H9 (cell line): ENCODE measurements around the gene PPFIA4. TPM values are rescaled to one million over a fixed set of nuclear protein-coding genes. Genes with fewer than 3 reads are reported as not detected.

Experiments used
- DNase-seq: peaks from one replicate; pipeline ENCODE4 v3.0.0-alpha.2; 2017
- H2AFZ ChIP-seq: one replicate; pipeline ENCODE4 v1.6.1; 2013; ENCODE audit warnings: mild to moderate bottlenecking, low read length, control low read depth, moderate library complexity
- H2AK5ac ChIP-seq: 2 replicates; pipeline ENCODE4 v1.6.1; 2013; ENCODE audit warnings: low read length, control low read depth, mixed read lengths; ENCODE audit not compliant: insufficient read length
- H2BK120ac ChIP-seq: one replicate; pipeline ENCODE4 v1.6.1; 2013; ENCODE audit warnings: low read depth, mild to moderate bottlenecking, low read length, control low read depth, inconsistent platforms; ENCODE audit not compliant: poor library complexity, severe bottlenecking
- H2BK12ac ChIP-seq: 2 replicates; pipeline ENCODE4 v1.6.1; 2013; ENCODE audit warnings: low read length, control low read depth, mixed read lengths, low read depth; ENCODE audit not compliant: insufficient read length
- H2BK15ac ChIP-seq: 2 replicates; pipeline ENCODE4 v1.6.1; 2013; ENCODE audit warnings: low read depth, low read length, control low read depth
- H2BK20ac ChIP-seq: one replicate; pipeline ENCODE4 v1.6.1; 2013; ENCODE audit warnings: low read depth, mild to moderate bottlenecking, low read length, control low read depth, inconsistent platforms; ENCODE audit not compliant: poor library complexity, severe bottlenecking
- H2BK5ac ChIP-seq: 2 replicates; pipeline ENCODE4 v1.6.1; 2013; ENCODE audit warnings: low read length, control low read depth, mixed read lengths; ENCODE audit not compliant: insufficient read length
- H3K14ac ChIP-seq: 2 replicates; pipeline ENCODE4 v1.6.1; 2013; ENCODE audit warnings: low read length, control low read depth; ENCODE audit not compliant: insufficient read depth
- H3K18ac ChIP-seq: 2 replicates; pipeline ENCODE4 v1.6.1; 2013; ENCODE audit warnings: low read depth, mild to moderate bottlenecking, mixed read lengths, low read length, control low read depth; ENCODE audit not compliant: insufficient read length
- H3K23ac ChIP-seq: 2 replicates; pipeline ENCODE4 v1.6.1; 2013; ENCODE audit warnings: low read length, control low read depth, mixed read lengths, low read depth; ENCODE audit not compliant: insufficient read length
- H3K23me2 ChIP-seq: 2 replicates; pipeline ENCODE4 v1.6.1; 2013; ENCODE audit warnings: low read depth, mild to moderate bottlenecking, mixed read lengths, low read length, control low read depth; ENCODE audit not compliant: insufficient read length, poor library complexity, severe bottlenecking
- H3K27ac ChIP-seq: 2 replicates; pipeline ENCODE4 v1.5.1; 2013; ENCODE audit warnings: low read length, control low read depth, mixed read lengths, low read depth; ENCODE audit not compliant: insufficient read length
- H3K27me3 ChIP-seq: 2 replicates; pipeline ENCODE4 v1.6.1; 2013; ENCODE audit warnings: low read length, control low read depth, inconsistent platforms; ENCODE audit not compliant: insufficient read depth
- H3K4ac ChIP-seq: 2 replicates; pipeline ENCODE4 v1.6.1; 2013; ENCODE audit warnings: low read depth, mild to moderate bottlenecking, control low read depth, inconsistent platforms, low read length, moderate library complexity
- H3K4me1 ChIP-seq: 2 replicates; pipeline ENCODE4 v1.6.1; 2013; ENCODE audit warnings: low read length, control low read depth, inconsistent platforms; ENCODE audit not compliant: insufficient read depth
- H3K4me2 ChIP-seq: 2 replicates; pipeline ENCODE4 v1.6.1; 2013; ENCODE audit warnings: low read length, control low read depth, mixed read lengths; ENCODE audit not compliant: insufficient read length, insufficient read depth
- H3K56ac ChIP-seq: 2 replicates; pipeline ENCODE4 v1.6.1; 2013; ENCODE audit warnings: low read depth, mild to moderate bottlenecking, mixed read lengths, low read length, control low read depth; ENCODE audit not compliant: insufficient read length
- H3K79me1 ChIP-seq: 2 replicates; pipeline ENCODE4 v1.6.1; 2013; ENCODE audit warnings: low read depth, mild to moderate bottlenecking, moderate library complexity, low read length, control low read depth, inconsistent platforms; ENCODE audit not compliant: insufficient read depth, poor library complexity, severe bottlenecking
- H3K79me2 ChIP-seq: 2 replicates; pipeline ENCODE4 v1.6.1; 2013; ENCODE audit warnings: low read length, control low read depth, inconsistent platforms; ENCODE audit not compliant: insufficient read depth
- H3K9ac ChIP-seq: 2 replicates; pipeline ENCODE4 v1.6.1; 2013; ENCODE audit warnings: low read length, control low read depth, mixed read lengths; ENCODE audit not compliant: insufficient read length; ENCODE audit errors: extremely low read depth
- H3K9me3 ChIP-seq: one replicate; pipeline ENCODE4 v1.6.1; 2013; ENCODE audit warnings: low read depth, low read length, inconsistent platforms; ENCODE audit not compliant: control insufficient read depth
- H3T11ph ChIP-seq: one replicate; pipeline ENCODE4 v1.6.1; 2013; ENCODE audit warnings: mild to moderate bottlenecking, low read length, control low read depth, inconsistent platforms
- H4K20me1 ChIP-seq: one replicate; pipeline ENCODE4 v1.6.1; 2013; ENCODE audit not compliant: control insufficient read depth, insufficient read length, insufficient read depth
- H4K5ac ChIP-seq: 2 replicates; pipeline ENCODE4 v1.6.1; 2013; ENCODE audit warnings: low read depth, mild to moderate bottlenecking, mixed read lengths, low read length, control low read depth; ENCODE audit not compliant: insufficient read length
- H4K8ac ChIP-seq: replicated peaks from 2 replicates; pipeline ENCODE4 v1.6.1; 2013; ENCODE audit warnings: low read length, control low read depth, mixed read lengths, low read depth; ENCODE audit not compliant: insufficient read length
- H4K91ac ChIP-seq: 2 replicates; pipeline ENCODE4 v1.6.1; 2013; ENCODE audit warnings: low read depth, mild to moderate bottlenecking, moderate library complexity, mixed read lengths, low read length, control low read depth; ENCODE audit not compliant: insufficient read length
- H3K27ac Mint-ChIP-seq, 3 experiments: 2 replicates in 2 of 3; 3 replicates in 1 of 3; pipeline ENCODE4 v1.8.0; 2020 to 2021; ENCODE audit warnings: mixed read lengths in 3 of 3, mild to moderate bottlenecking in 1 of 3, moderate library complexity in 1 of 3
- H3K27me3 Mint-ChIP-seq: 2 replicates; pipeline ENCODE4 v1.8.0; 2021; ENCODE audit warnings: low read depth, mild to moderate bottlenecking, moderate library complexity, mixed read lengths
- H3K36me3 Mint-ChIP-seq, 3 experiments: 2 replicates in 2 of 3; 3 replicates in 1 of 3; pipeline ENCODE4 v1.8.0; 2020 to 2021; ENCODE audit warnings: low read depth in 3 of 3, mixed read lengths in 3 of 3; ENCODE audit not compliant: insufficient read depth in 1 of 3
- H3K4me1 Mint-ChIP-seq, 2 experiments: 2 replicates each; pipeline ENCODE4 v1.8.0; 2020; ENCODE audit warnings: mixed read lengths in 2 of 2
- H3K4me3 Mint-ChIP-seq, 2 experiments: 2 replicates in 1 of 2; 3 replicates in 1 of 2; pipeline ENCODE4 v1.8.0; 2020 to 2021; ENCODE audit warnings: mild to moderate bottlenecking in 2 of 2, mixed read lengths in 2 of 2, moderate library complexity in 1 of 2
- H3K9me3 Mint-ChIP-seq, 2 experiments: 2 replicates in 1 of 2; 3 replicates in 1 of 2; pipeline ENCODE4 v1.8.0; 2020; ENCODE audit warnings: mild to moderate bottlenecking in 2 of 2, mixed read lengths in 2 of 2, moderate library complexity in 1 of 2
- CTCF ChIP-seq: fragments of 200-600 bp; sonication (generic); conservative IDR thresholded peaks from 3 replicates; pipeline ENCODE4 v1.8.0; 2021; ENCODE audit warnings: antibody characterized with exemption, mild to moderate bottlenecking
- WGBS: extraction: QIAGEN DNeasy Blood & Tissue Kit; methylation state at CpG from one replicate; pipeline ENCODE4 v1.1.7; 2013; ENCODE audit warnings: missing lambda C conversion rate, low lambda C conversion rate, mixed read lengths; ENCODE audit not compliant: insufficient read length; ENCODE audit errors: extremely low coverage; 5-methylcytosine and 5-hydroxymethylcytosine counted together
- total RNA-seq: library from RNA; stranded (reverse); gene quantifications from 2 replicates; pipeline ENCODE4 v1.2.1, GENCODE V29; 2021

The PPFIA4 gene
- total RNA-seq, 1 experiment from 2014 or later: 3.9 TPM

- H3K4me1 ChIP-seq: no peaks in the 10 kb centered on the region
- no peak overlapping the region for H2BK12ac ChIP-seq
- H3K36me3 Mint-ChIP-seq: peaks cover 10 to 21% (median 11%) of the 10 kb centered on the region in 3 experiments; a peak in 6 of 7 replicates
- no peak overlapping the region for H4K8ac ChIP-seq
- H3K9me3 ChIP-seq: no peaks in the 10 kb centered on the region
- H4K20me1 ChIP-seq: no peaks in the 10 kb centered on the region
- H3K56ac ChIP-seq: no peak overlapping the region
- H3K4ac ChIP-seq: no peak overlapping the region
- H3K4me2 ChIP-seq: no peak overlapping the region
- no peak for TF ChIP-seq CTCF
- peaks cover 23 to 32% of the 10 kb centered on the region in 2 experiments for H3K9me3 Mint-ChIP-seq
- no peak overlapping the region for H2AK5ac ChIP-seq
- WGBS: no CpG with 5 or more reads among the region's 1 CpG
- no peak overlapping the region for H3K4me3 Mint-ChIP-seq
- no peak overlapping the region for H2AFZ ChIP-seq
- no peak overlapping the region for H3K27ac ChIP-seq
- no peak overlapping the region for H4K91ac ChIP-seq
- DNase-seq: no peak
- no peak overlapping the region for H3K9ac ChIP-seq
- no peak overlapping the region for H3K18ac ChIP-seq
- H2BK5ac ChIP-seq: no peak overlapping the region
- H3K79me1 ChIP-seq: no peaks in the 10 kb centered on the region
- H2BK15ac ChIP-seq: no peak overlapping the region
- no peak overlapping the region for H3T11ph ChIP-seq
- H3K27me3 ChIP-seq: no peaks in the 10 kb centered on the region
- H3K23ac ChIP-seq: no peak overlapping the region
- no peaks in the 10 kb centered on the region for H3K79me2 ChIP-seq
- no peak overlapping the region for H3K27ac Mint-ChIP-seq
- peaks cover 15 to 16% of the 10 kb centered on the region in 2 experiments; a peak in 3 of 4 replicates for H3K4me1 Mint-ChIP-seq
- peaks cover 14% of the 10 kb centered on the region for H3K27me3 Mint-ChIP-seq
- no peak overlapping the region for H4K5ac ChIP-seq
- no peak overlapping the region for H3K14ac ChIP-seq
- no peaks in the 10 kb centered on the region for H3K23me2 ChIP-seq
- H2BK120ac ChIP-seq: no peak overlapping the region
- no peak overlapping the region for H2BK20ac ChIP-seq
Measured at GRCh38 chr1:203093754-203094410, 67.6 kb downstream of the PPFIA4 start.
